Iris pigment epithelial cell (primary cell): Measurements from ENCODE around the gene EIF4E.
"Not testable (repeated sequence)": the region's sequence is repeated elsewhere in the genome, so short reads cannot be mapped to it uniquely, and the experiment has no call there.

Experiments used
- DNase-seq: peaks from one replicate; pipeline ENCODE4 v3.0.0-alpha.2; 2011; ENCODE audit warnings: low read depth

The EIF4E gene

DNA sequence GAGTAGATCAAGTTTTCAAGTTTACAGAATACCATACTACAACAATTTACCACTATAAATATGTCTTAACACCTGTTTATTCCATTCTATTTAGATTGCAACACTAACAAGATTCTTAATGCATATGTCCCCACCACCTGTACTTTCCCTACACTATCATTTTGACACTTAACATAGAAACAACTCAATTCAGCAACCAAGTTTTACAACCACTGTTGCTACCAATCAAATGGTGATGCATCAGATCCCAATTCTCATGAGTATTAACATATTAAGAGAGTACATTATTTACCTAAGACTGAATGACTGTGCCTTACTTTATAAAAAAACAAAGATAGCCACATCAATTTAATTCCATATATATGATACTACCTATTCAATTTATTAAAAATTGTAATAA is 49.4 kb downstream of the EIF4E start:
- DNase-seq = no peak

GRCh38 chr4:98873059-98873458 is 55.9 kb downstream of the EIF4E start:
- DNase-seq = peak; percentile 67

- DNase-seq = not testable (repeated sequence)
Observed at GRCh38 chr4:98872120-98872906, 56.6 kb downstream of the EIF4E start.

DNA sequence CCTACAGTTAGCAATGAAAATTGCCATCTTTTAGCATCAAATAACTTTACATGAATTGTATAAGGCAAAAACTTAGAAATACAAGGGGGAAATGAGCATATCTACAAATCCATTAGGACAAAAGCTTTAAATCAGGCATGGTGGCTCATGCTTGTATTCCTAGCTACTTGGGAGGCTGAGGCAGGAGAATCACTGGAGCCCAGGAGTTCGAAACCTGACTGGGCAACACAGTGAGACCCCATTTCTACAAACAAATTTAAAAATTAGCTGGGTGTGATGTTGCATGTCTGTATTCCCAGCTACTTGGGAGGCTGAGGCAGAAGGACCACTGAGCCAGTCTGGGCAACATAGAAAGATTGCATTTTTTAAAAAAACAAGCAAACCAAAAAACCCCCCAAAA is 61.3 kb downstream of the EIF4E start:
- no peak for DNase-seq

DNA sequence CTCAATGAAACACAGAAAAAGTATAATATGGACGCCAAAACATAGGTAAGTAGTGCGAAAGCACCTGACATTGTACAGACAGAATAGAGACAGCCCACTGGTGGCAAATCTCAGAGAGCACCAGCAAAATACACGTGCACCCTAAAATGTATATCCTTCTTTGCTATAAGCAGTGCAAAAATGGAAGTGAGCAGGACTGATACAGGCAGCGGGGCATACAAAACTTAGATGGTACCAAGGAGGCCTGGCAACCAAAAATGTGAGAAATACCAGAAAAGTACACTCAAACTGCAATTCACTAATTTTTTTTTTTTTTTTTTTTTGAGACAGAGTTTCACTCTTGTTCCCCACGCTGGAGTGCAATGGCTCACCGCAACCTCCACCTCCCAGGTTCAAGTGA is 63.9 kb downstream of the EIF4E start:
- no peak for DNase-seq

DNA sequence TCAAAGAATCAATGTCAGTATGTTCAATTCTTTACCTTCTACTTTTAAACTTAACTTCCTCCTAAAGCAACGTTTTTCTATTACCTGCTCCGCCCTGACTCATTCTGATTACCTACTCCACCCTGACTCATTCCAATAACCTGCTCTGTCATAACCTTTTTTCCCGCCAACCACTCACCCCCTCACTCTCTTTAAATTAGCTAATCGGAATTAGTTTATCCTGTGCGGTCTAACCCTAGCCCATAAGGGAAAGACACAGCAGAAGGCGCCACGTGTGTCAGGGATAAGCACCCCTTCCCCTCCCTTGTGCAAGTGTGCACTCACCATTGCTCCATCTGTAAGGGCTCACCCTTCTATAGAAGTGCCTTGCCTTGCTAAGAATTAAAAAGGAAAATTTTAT is 64.4 kb downstream of the EIF4E start:
- DNase-seq = no peak

GRCh38 chr4:98862371-98862770 is 66.6 kb downstream of the EIF4E start:
- DNase-seq = no peak

GRCh38 chr4:98861100-98861884 is 67.6 kb downstream of the EIF4E start:
- DNase-seq = no peak

DNA sequence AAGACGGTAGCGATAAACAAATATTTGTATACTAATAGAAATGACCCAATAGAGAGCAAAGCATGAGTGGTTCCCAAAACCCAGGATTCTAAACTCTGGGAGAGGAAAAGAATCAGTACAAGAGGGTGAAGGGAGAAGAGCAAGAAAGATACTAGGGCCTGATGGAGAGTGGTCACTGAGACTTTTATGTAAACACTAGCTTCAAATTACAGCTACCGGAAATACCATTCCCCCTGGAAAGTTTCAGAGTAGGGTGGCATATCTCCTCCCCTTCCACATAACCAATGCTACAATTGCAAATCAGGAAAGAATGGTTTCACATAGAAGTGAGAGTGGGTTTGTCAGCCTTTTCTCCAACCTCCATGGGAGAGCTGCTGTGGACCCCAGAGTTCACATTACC is 77.1 kb downstream of the EIF4E start:
- peak; percentile 76 for DNase-seq

GRCh38 chr4:98850937-98851336 is 78.0 kb downstream of the EIF4E start:
- no peak for DNase-seq

DNA sequence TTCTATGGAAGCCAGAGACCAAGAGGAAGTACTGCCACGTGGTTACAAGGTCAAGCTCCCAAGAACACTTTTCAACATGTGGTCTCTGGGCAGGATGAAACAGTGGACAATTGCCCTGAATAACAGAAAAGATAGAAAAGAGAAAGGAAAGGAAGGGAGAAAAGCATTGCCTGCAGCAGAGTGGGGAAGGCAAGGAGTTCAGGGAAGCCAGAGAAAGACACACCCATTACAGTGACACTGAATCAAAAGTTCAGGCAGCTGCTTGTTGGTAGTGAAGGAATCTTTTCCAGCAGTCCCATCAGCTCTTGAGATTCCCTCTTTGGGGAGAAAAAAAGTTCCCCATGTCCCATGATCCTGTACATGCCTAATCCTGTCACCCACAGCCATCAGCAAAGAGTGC is 80.5 kb downstream of the EIF4E start:
- no peak for DNase-seq

DNA sequence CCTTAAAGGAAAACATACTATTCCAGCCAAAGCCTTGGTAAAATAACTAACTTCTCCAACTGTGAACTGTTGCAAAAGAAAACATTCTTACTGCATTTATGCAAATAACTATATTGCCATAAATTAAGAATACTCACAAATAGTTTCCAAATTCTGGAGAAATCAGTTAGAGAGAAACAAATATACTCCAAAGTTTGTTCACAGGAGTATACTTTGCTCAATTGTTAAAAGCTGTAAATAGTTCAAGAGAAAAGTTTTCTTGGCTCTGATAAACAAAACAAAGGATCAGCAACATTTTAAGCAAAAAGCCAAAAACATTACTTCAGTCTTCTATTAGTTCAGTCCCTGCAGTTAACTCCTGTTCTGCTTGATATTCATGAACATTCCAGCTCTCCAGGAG is 83.0 kb downstream of the EIF4E start:
- DNase-seq = no peak

DNA sequence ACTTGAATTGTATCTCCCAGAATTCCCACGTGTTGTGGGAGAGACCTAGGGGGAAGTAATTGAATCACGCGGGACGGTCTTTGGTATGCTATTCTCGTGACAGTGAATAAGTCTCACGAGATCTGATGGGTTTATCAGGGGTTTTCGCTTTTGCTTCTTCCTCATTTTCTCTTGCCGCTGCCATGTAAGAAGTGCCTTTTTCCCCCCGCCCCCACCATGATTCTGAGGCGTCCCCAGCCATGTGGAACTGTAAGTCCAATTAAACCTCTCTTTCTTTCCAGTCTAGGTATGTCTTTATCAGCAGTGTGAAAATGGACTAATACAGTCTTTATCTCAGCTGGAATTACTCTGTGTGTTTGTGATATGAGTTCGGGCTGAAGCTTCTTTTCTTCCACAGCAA is 86.0 kb downstream of the EIF4E start:
- DNase-seq = not testable (repeated sequence)

DNA sequence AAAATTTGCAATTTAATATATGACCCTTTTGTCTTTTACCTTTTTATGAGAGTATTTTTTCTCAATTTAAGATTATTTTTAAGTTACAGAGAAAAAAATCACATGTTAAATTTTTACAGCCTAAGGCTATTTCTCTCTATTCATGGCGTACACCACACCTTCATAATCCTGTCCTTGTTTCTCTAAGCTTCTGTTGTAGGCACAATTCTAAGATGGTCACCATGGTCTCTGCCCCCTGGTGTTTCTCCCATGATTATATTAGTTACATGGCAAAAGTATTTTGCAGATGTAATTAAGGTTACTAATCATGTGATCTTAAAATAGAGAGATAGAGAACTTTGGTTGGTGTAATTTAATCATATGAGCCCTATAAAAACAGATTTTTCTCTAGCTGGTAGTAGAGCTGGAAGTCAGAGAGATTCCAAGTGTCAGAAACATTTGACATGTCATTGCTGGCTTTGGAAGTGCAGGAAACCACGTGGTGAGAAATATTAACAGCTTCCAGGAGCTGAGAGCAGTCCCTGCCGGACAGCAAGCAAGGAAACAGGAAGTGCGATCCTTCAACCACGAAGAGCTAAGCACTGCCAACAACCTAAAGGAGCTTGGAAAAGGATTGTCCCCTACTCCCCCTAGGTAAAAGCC is 89.8 kb downstream of the EIF4E start:
- peak; percentile 61 for DNase-seq

DNA sequence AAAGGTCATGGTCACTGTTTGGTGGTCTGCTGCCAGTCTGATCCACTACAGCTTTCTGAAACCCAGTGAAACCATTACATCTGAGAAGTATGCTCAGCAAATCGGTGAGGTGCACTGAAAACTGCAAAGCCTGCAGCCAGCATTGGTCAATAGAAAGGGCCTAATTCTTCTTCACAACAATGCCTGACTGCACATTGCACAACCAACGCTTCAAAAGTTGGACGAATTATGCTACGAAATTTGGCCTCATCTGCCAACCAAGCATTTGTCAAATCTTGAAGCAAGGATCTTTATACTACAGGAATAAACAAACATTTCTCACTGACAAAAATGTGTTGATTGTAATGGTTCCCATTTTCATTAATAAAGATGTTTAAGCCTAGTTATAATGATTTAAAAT is 90.4 kb downstream of the EIF4E start:
- DNase-seq = no peak

GRCh38 chr4:98833384-98833783 is 95.5 kb downstream of the EIF4E start:
- no peak for DNase-seq

DNA sequence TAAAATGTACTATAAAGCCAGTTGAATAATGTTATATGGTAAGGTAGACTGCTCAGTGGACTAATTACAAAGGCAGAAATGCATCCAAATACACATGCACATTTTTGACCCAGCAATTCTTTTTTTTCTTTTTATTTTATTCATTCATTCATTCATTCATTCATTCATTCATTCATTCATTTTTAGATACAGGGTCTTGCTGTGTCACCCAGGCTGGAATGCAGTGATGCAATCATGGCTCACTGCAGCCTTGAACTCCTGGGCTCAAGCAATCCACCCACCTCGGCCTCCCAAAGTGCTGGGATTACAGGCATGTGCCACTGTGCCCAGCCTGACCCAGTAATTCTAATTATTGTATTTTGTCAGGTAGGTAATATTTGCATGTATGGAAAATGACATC is 97.9 kb downstream of the EIF4E start:
- DNase-seq = not testable (repeated sequence)
